ENCODE results near the gene FHOD3. TPM values are rescaled to one million over a fixed set of nuclear protein-coding genes. Genes with fewer than 3 reads are reported as not detected.

FHOD3 gene
- total and polyA plus RNA-seq, 9 of the 15 experiments (the other 6 are each of a cell fraction or from before 2014, with no cell fraction given) = 0.11 TPM; not detected in 8

GRCh38 chr18:36601316-36601715 lies 303.8 kb downstream of the FHOD3 start:
- Histone ChIP-seq H3K79me2 (ENCODE audit: control insufficient read depth, insufficient read depth, low read length) (no peaks in the 10 kb centered on the region), H2AFZ (ENCODE audit: low read depth, low read length) (no peak overlapping the region), H3K4me1 (replicated peaks in 1 of 2; ENCODE audit: control insufficient read depth in 2 of 2, insufficient read depth in 2 of 2, low read length in 2 of 2) (no peaks in the 10 kb centered on the region), H3K9me1 (ENCODE audit: control insufficient read depth, insufficient read depth, low read length) (no peaks in the 10 kb centered on the region), H3K36me3 (ENCODE audit: control insufficient read depth, insufficient read depth, low read length) (no peaks in the 10 kb centered on the region), H3K27me3 (ENCODE audit: control insufficient read depth in 2 of 2, insufficient read depth in 2 of 2, low read length in 2 of 2) (peaks cover 4 to 7% of the 10 kb centered on the region in 2 experiments; a peak in 3 of 5 replicates), H3K4me2 (ENCODE audit: insufficient read depth, low read length) (no peak overlapping the region), H3K9ac (ENCODE audit: insufficient read depth in 1 of 2, low read depth in 2 of 2, low read length in 2 of 2) (no peak overlapping the region), H3K27ac (ENCODE audit: extremely low read depth, low read depth, low read length) (no peak overlapping the region), H4K20me1 (replicated peaks; ENCODE audit: control insufficient read depth, insufficient read depth, low read length) (no peaks in the 10 kb centered on the region), H3K4me3 (no peak overlapping the region), H3K9me3 (replicated peaks; ENCODE audit: control insufficient read depth, insufficient read depth, low read depth, low read length) (no peaks in the 10 kb centered on the region)
- ChIA-PET CTCF (ENCODE audit: low intra/inter-chr PET ratio) (no interaction called here), POLR2A (interaction anchor here (1.7 kb wide), 1 partner anchor 10 kb away, joined by 4 read pairs; no protein-coding TSS in a partner anchor)
- no peak for TF ChIP-seq ZNF444 (CRISPR knock-in tag; IDR thresholded peaks at IDR 0.05)
- TF ChIP-seq SMAD3 (CRISPR knock-in tag; conservative IDR thresholded peaks at IDR 0.05) = no peak
- no peak for TF ChIP-seq ZNF668 (CRISPR knock-in tag; IDR thresholded peaks at IDR 0.05)
- TF ChIP-seq ILK (tag; IDR thresholded peaks at IDR 0.05; ENCODE audit: borderline replicate concordance, low read depth) = no peak
- ATAC-seq (no peak), DNase-seq (ENCODE audit: extremely low read depth in 1 of 4, low spot score in 3 of 4) (no peak), FAIRE-seq (no peak)
- no TSS peak for BruUV-seq (replicated peaks)
- in situ Hi-C loops (cut with MboI) (no loop called here), intact Hi-C loops (cut with micrococcal nuclease) (no loop called here)
- 6% methylated on average over 1 of the region's 1 CpG for WGBS (ENCODE audit: insufficient coverage, low coverage, missing lambda C conversion rate)

- no peaks in the 10 kb centered on the region for H3K4me1 ChIP-seq (replicated peaks in 1 of 2; ENCODE audit: control insufficient read depth in 2 of 2, insufficient read depth in 2 of 2, low read length in 2 of 2)
- no peaks in the 10 kb centered on the region for H3K9me3 ChIP-seq (replicated peaks; ENCODE audit: control insufficient read depth, insufficient read depth, low read depth, low read length)
- H3K9me1 ChIP-seq (ENCODE audit: control insufficient read depth, insufficient read depth, low read length) = no peaks in the 10 kb centered on the region
- in situ Hi-C loops (cut with MboI) = no loop called here
- H2AFZ ChIP-seq (ENCODE audit: low read depth, low read length) = no peak overlapping the region
- no peaks in the 10 kb centered on the region for H3K36me3 ChIP-seq (ENCODE audit: control insufficient read depth, insufficient read depth, low read length)
- ChIA-PET CTCF (ENCODE audit: low intra/inter-chr PET ratio) (no interaction called here), POLR2A (interaction anchor here (1.7 kb wide), 1 partner anchor 9 kb away, joined by 4 read pairs; no protein-coding TSS in a partner anchor)
- BruUV-seq (replicated peaks) = no TSS peak
- H3K27ac ChIP-seq (ENCODE audit: extremely low read depth, low read depth, low read length) = no peak overlapping the region
- H3K9ac ChIP-seq (ENCODE audit: insufficient read depth in 1 of 2, low read depth in 2 of 2, low read length in 2 of 2) = no peak overlapping the region
- intact Hi-C loops (cut with micrococcal nuclease) = no loop called here
- no peak overlapping the region for H3K4me3 ChIP-seq
- no peak overlapping the region for H3K4me2 ChIP-seq (ENCODE audit: insufficient read depth, low read length)
- no peak for FAIRE-seq
- TF ChIP-seq CHD1 (IDR thresholded peaks at IDR 0.05; ENCODE audit: low read length) = no peak
- no peak for TF ChIP-seq MCM7 (IDR thresholded peaks at IDR 0.05)
- no peak for TF ChIP-seq ZNF311 (CRISPR knock-in tag; IDR thresholded peaks at IDR 0.05)
- TF ChIP-seq HDAC3 (IDR thresholded peaks at IDR 0.05; ENCODE audit: borderline replicate concordance, partially characterized antibody) = no peak
- H4K20me1 ChIP-seq (replicated peaks; ENCODE audit: control insufficient read depth, insufficient read depth, low read length) = no peaks in the 10 kb centered on the region
- no peaks in the 10 kb centered on the region; a peak in 2 of 5 replicates for H3K27me3 ChIP-seq (ENCODE audit: control insufficient read depth in 2 of 2, insufficient read depth in 2 of 2, low read length in 2 of 2)
- 3% methylated on average over 2 of the region's 2 CpGs for WGBS (ENCODE audit: insufficient coverage, low coverage, missing lambda C conversion rate)
- H3K79me2 ChIP-seq (ENCODE audit: control insufficient read depth, insufficient read depth, low read length) = no peaks in the 10 kb centered on the region
- ATAC-seq = no peak
- DNase-seq (ENCODE audit: extremely low read depth in 1 of 4, low spot score in 3 of 4) = no peak
Observed at GRCh38 chr18:36602071-36602470, 304.6 kb downstream of the FHOD3 start.

Measured in K562 (cell line).